Fibroblast of pulmonary artery (primary cell): ENCODE results near the gene ATN1.

ENCODE experiments used
- DNase-seq: peaks from one replicate; pipeline ENCODE4 v3.0.0-alpha.2; 2010; ENCODE audit warnings: low read depth
- H3K4me3 ChIP-seq: replicated peaks from 2 replicates; pipeline ENCODE4 v1.5.1; 2011; ENCODE audit warnings: low read depth, mild to moderate bottlenecking, control low read depth, low read length, moderate library complexity
- TF ChIP-seq, protein P1 (sequence below): IDR thresholded peaks from 2 replicates; pipeline ENCODE4 v1.5.1; 2011; ENCODE audit warnings: mild to moderate bottlenecking, control low read depth, low read length, inconsistent platforms; ENCODE audit errors: missing control alignments

The ATN1 gene

DNA sequence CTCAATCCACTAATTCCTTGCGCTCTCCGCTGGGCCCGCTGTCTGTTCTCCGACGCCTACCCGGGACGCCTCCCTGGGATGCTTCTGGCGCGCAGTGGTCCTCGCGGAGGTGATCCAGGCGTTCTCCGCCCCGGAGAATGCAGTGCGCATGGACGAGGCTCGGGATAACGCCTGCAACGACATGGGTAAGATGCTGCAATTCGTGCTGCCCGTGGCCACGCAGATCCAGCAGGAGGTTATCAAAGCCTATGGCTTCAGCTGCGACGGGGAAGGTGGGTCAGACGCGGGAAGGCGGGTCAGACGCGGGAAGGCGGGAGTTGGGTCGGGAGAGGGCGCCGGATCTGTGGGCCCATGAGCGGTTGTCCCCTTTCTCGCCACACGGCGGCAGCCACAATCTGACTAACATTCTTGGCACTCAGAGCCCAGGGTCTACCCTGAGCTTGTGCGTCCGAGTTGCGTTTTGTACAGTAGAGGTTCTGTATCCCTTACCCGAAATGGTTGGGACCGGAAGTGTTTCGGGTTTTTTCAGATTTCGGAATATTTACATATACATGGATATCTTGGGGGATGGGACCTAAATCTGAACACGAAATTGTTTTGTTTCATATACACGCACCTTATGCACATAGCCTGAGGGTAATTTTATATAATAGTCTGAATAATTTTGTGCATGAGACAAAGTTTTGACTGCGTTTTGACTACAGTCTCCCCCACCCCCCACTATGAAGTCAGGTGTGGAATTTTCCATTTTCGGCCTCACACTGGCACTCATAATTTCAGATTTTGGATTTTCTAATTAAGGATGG, 16.8 kb downstream of the ATN1 start:
- peak overlapping the region; percentile 79 for H3K4me3 ChIP-seq
- TF ChIP-seq, protein P1, sequence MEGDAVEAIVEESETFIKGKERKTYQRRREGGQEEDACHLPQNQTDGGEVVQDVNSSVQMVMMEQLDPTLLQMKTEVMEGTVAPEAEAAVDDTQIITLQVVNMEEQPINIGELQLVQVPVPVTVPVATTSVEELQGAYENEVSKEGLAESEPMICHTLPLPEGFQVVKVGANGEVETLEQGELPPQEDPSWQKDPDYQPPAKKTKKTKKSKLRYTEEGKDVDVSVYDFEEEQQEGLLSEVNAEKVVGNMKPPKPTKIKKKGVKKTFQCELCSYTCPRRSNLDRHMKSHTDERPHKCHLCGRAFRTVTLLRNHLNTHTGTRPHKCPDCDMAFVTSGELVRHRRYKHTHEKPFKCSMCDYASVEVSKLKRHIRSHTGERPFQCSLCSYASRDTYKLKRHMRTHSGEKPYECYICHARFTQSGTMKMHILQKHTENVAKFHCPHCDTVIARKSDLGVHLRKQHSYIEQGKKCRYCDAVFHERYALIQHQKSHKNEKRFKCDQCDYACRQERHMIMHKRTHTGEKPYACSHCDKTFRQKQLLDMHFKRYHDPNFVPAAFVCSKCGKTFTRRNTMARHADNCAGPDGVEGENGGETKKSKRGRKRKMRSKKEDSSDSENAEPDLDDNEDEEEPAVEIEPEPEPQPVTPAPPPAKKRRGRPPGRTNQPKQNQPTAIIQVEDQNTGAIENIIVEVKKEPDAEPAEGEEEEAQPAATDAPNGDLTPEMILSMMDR, result peak; percentile 85
- DNase-seq, result peak; percentile 95

DNA sequence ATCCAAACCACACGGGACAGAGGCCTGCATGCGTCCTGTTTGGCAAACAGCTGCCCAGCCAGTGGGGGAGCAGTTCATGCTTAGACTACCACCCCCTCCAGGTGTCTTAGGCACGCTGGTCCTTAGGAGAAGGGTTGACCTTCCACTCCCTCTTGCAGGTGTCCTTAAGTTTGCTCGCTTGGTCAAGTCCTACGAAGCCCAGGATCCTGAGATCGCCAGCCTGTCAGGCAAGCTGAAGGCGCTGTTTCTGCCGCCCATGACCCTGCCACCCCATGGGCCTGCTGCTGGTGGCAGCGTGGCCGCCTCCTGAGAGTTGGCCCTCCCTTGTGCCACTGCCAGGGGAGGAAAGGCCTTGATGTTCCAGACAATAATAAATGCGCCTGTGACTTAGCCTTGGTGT, 17.9 kb downstream of the ATN1 start:
- no peak overlapping the region for H3K4me3 ChIP-seq
- no peak for DNase-seq
- TF ChIP-seq, protein P1, result no peak

DNA sequence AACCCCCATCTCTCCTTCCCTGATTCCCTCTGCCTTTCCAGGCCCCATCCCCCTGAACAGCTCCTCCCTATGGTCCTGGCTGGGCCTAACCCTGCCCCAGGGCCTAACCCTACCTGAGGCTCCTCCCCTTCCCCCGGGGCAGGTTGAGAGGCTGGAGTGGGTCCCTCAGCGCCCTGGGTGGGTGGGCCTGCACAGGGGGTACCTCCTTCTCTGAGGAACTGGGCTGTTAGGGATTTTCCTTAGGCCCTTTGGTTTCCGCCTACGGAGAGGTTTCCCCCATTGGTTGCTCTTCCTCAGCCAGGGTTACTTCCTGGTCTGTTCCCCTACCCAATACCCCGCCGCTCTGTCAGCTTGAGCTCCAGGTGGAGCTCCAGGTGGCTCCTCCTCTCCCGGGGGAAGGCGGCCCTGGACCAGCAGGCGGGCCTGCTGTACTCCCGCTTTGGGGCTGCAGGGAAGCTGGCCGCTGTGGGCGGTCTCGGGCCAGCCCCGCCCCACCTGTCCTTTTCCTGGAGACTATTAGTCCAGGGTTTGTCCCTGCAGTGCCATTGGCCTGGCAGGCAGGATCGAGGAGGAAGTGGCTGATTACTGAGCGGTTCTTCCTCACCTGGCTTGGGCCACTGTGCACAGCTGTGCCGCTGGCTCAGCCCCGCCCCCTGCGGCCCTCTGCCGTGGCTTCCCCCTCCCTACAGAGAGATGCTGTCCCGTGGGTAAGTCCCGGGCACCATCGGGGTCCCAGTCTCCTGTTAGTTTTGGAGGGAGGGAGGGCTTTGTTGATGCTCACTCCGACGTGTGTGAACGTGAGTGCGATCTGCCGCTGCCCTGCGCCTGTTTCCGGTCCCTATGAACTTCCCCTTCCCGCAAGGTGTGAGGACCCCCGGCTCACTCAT, 18.5 kb downstream of the ATN1 start:
- no peak for DNase-seq
- H3K4me3 ChIP-seq, result no peak overlapping the region
- TF ChIP-seq, protein P1, result no peak

DNA sequence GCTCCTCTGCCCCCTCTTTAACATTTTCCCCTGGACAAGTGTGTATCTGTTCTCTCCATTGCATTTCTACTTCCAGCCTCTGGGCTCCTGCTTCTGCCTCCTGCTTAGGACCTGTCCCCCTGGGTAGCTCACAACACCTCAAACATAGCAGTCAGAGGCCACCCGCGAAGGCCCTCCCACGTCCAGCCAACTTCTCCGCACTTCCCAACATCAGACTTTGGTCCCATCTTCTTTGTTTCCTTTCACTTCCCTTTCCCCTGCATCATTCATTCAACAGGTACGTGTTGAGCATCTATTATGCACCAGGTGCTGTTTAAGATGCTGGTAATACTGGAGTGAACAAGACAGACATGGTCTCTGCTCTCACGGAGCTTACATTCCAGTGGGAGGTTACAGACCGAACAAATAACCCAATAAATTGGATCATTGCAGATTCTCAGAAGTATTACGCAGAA, 19.2 kb downstream of the ATN1 start:
- TF ChIP-seq, protein P1, result no peak
- no peak overlapping the region for H3K4me3 ChIP-seq

DNA sequence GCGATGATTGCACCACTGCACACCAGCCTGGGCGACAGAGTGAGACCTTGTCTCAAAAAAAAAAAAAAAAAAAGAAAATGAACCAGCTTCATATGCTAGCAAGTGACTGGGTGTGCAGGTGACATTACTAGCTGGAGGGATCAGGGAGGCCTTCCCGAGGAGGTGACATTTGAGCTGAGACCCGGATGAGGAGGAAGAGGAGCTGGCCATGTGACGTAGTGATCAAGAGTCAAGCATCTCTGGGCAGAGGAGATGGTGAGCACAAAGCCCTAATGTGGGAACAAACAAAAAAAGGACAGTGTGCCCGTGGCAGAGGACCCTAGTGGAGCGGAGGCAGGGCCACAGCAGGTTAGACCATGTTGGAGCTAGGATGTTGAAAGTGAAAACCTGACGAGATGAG, 19.9 kb downstream of the ATN1 start:
- TF ChIP-seq, protein P1, result no peak
- no peak overlapping the region for H3K4me3 ChIP-seq
- DNase-seq, result no peak

More for the DNA sequence above, 19.2 kb downstream of the ATN1 start:
- DNase-seq, result no peak

DNA sequence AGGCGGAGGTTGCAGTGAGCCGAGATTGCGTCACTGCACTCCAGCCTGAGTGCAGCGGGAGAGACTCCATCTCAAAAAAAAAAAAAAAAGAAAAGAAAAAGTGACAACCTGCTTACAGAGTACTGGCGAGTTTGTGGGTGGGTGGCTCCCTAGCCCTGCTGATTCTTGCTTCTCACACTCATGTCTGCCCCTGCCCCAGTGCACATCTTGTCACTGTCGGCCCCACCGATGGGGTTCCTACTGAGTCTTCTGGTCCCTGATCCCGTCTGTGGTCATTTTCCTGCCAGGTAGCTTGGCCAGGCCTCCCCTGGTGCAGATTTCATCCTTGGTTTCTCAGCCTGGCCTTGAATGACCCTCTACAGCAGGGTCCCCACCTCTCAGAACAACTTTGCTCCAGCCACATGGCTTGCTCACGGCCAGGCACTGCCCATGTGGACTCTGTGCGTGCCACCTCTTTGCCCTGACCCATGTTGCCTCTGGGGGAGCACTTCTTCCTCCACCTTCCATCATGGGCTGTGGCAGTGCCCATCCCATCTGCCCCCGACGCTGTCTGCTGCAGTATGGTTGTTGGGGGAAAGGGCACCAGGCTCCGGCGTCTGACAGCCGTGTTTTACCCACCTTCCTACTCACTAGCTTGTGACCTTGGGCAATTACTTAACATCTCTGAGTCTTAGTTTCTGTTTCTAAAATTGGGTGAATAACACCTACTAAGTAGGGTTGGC, 21.3 kb downstream of the ATN1 start:
- H3K4me3 ChIP-seq, result no peak overlapping the region
- DNase-seq, result no peak
- TF ChIP-seq, protein P1, result no peak
